GM12872 (cell line): ENCODE results near the gene PDP2.

Experiments used
- CTCF ChIP-seq: IDR thresholded peaks from 3 replicates; pipeline ENCODE4 v1.5.1; 2011; ENCODE audit warnings: low read depth, mild to moderate bottlenecking, low read length, moderate library complexity; ENCODE audit not compliant: insufficient read depth

PDP2 gene

GRCh38 chr16:66919569-66920298, 39.4 kb downstream of the PDP2 start:
- TF ChIP-seq CTCF, result no peak

GRCh38 chr16:66920299-66920590, 39.9 kb downstream of the PDP2 start:
- no peak for TF ChIP-seq CTCF

GRCh38 chr16:66920924-66921680, 40.8 kb downstream of the PDP2 start:
- TF ChIP-seq CTCF, result no peak

- no peak for TF ChIP-seq CTCF
These were observed 41.6 kb downstream of the PDP2 start for GRCh38 chr16:66921729-66922450.

GRCh38 chr16:66923247-66923731, 43.0 kb downstream of the PDP2 start:
- TF ChIP-seq CTCF, result no peak

GRCh38 chr16:66923866-66924265, 43.6 kb downstream of the PDP2 start:
- TF ChIP-seq CTCF, result no peak
